NB4 (cell line): ENCODE results near the gene CABP1.

Experiments
- CTCF ChIP-seq: IDR thresholded peaks from one replicate; pipeline ENCODE4 v1.5.1; 2012; ENCODE audit warnings: low read depth, low read length
- POLR2A ChIP-seq: IDR thresholded peaks from 2 replicates; pipeline ENCODE4 v1.6.1; 2011; ENCODE audit warnings: mild to moderate bottlenecking; ENCODE audit not compliant: insufficient read length; ENCODE audit errors: extremely low read depth

- TF ChIP-seq CTCF (no peak), POLR2A (no peak)
Observed at GRCh38 chr12:120661432-120661831, 21.0 kb downstream of the CABP1 start.
